Measurements from ENCODE around the gene EIF2S1.

- TF ChIP-seq POLR2A (IDR thresholded peaks at IDR 0.05; ENCODE audit: low read length) (no peak), RNF2 (IDR thresholded peaks at IDR 0.05; ENCODE audit: borderline replicate concordance, low read depth) (no peak), CHD2 (IDR thresholded peaks at IDR 0.05; ENCODE audit: low read length, partially characterized antibody) (no peak), RCOR1 (IDR thresholded peaks at IDR 0.05; ENCODE audit: low read depth, low read length) (no peak)
These were observed 27.1 kb downstream of the EIF2S1 start for GRCh38 chr14:67387195-67387594.

Measured in A549 (cell line).